Nephron (organoid): ENCODE measurements around the gene GJB2.

Experiments used
- H3K27ac Mint-ChIP-seq, 3 experiments: 2 replicates each; pipeline ENCODE4 v1.8.0; 2020; ENCODE audit warnings: mixed read lengths in 3 of 3, mild to moderate bottlenecking in 2 of 3, moderate library complexity in 1 of 3
- H3K27me3 Mint-ChIP-seq: 2 replicates; pipeline ENCODE4 v1.8.0; 2021; ENCODE audit warnings: low read depth, mild to moderate bottlenecking, moderate library complexity, mixed read lengths
- H3K36me3 Mint-ChIP-seq: 2 replicates; pipeline ENCODE4 v1.8.0; 2020; ENCODE audit warnings: low read depth, mixed read lengths
- H3K4me1 Mint-ChIP-seq: 2 replicates; pipeline ENCODE4 v1.8.0; 2020; ENCODE audit warnings: mixed read lengths
- H3K4me3 Mint-ChIP-seq, 3 experiments: 2 replicates each; pipeline ENCODE4 v1.8.0; 2020; ENCODE audit warnings: mild to moderate bottlenecking in 3 of 3, mixed read lengths in 3 of 3, moderate library complexity in 2 of 3
- H3K9me3 Mint-ChIP-seq: 2 replicates; pipeline ENCODE4 v1.8.0; 2020; ENCODE audit warnings: mixed read lengths
- TF ChIP-seq, protein P1 (sequence below), 3 experiments: fragments of 200-600 bp; sonication (generic); IDR thresholded peaks; one replicate each; pipeline ENCODE4 v1.5.0; 2021; ENCODE audit warnings: antibody characterized with exemption in 3 of 3; ENCODE audit not compliant: unreplicated experiment in 3 of 3

GJB2 gene

GRCh38 chr13:20182231-20182846 lies 10.4 kb downstream of the GJB2 start:
- H3K9me3 Mint-ChIP-seq: no peaks in the 10 kb centered on the region
- H3K27me3 Mint-ChIP-seq: peaks cover 21% of the 10 kb centered on the region
- no peak overlapping the region for H3K4me3 Mint-ChIP-seq
- peaks cover 6% of the 10 kb centered on the region for H3K4me1 Mint-ChIP-seq
- TF ChIP-seq, protein P1, sequence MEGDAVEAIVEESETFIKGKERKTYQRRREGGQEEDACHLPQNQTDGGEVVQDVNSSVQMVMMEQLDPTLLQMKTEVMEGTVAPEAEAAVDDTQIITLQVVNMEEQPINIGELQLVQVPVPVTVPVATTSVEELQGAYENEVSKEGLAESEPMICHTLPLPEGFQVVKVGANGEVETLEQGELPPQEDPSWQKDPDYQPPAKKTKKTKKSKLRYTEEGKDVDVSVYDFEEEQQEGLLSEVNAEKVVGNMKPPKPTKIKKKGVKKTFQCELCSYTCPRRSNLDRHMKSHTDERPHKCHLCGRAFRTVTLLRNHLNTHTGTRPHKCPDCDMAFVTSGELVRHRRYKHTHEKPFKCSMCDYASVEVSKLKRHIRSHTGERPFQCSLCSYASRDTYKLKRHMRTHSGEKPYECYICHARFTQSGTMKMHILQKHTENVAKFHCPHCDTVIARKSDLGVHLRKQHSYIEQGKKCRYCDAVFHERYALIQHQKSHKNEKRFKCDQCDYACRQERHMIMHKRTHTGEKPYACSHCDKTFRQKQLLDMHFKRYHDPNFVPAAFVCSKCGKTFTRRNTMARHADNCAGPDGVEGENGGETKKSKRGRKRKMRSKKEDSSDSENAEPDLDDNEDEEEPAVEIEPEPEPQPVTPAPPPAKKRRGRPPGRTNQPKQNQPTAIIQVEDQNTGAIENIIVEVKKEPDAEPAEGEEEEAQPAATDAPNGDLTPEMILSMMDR (IDR thresholded peaks at IDR 0.05; ENCODE audit: unreplicated experiment in 3 of 3): peak; percentile 81 to 89 (median 85)
- no peak overlapping the region for H3K27ac Mint-ChIP-seq
- no peaks in the 10 kb centered on the region for H3K36me3 Mint-ChIP-seq

GRCh38 chr13:20181188-20181587 lies 11.6 kb downstream of the GJB2 start:
- Mint-ChIP-seq H3K4me1 (peaks cover 7% of the 10 kb centered on the region), H3K36me3 (no peaks in the 10 kb centered on the region), H3K27me3 (peaks cover 18% of the 10 kb centered on the region), H3K27ac (no peak overlapping the region), H3K9me3 (no peaks in the 10 kb centered on the region), H3K4me3 (no peak overlapping the region)
- TF ChIP-seq, protein P1 (IDR thresholded peaks at IDR 0.05; ENCODE audit: unreplicated experiment in 3 of 3): no peak

- Mint-ChIP-seq H3K27ac (peak overlapping the region in 1 of 3 experiments; percentile 48), H3K27me3 (peaks cover 16% of the 10 kb centered on the region), H3K4me3 (no peak overlapping the region), H3K36me3 (no peaks in the 10 kb centered on the region), H3K4me1 (peaks cover 23% of the 10 kb centered on the region), H3K9me3 (no peaks in the 10 kb centered on the region)
- TF ChIP-seq, protein P1 (IDR thresholded peaks at IDR 0.05; ENCODE audit: unreplicated experiment in 3 of 3): no peak
These were observed 14.6 kb downstream of the GJB2 start for GRCh38 chr13:20178156-20178555.

- Mint-ChIP-seq H3K4me3 (no peak overlapping the region), H3K27me3 (peaks cover 18% of the 10 kb centered on the region), H3K27ac (no peak overlapping the region), H3K9me3 (no peaks in the 10 kb centered on the region), H3K4me1 (peaks cover 23% of the 10 kb centered on the region), H3K36me3 (no peaks in the 10 kb centered on the region)
- TF ChIP-seq, protein P1 (IDR thresholded peaks at IDR 0.05; ENCODE audit: unreplicated experiment in 3 of 3): no peak
These were observed 15.5 kb downstream of the GJB2 start for GRCh38 chr13:20177049-20177831.

DNA sequence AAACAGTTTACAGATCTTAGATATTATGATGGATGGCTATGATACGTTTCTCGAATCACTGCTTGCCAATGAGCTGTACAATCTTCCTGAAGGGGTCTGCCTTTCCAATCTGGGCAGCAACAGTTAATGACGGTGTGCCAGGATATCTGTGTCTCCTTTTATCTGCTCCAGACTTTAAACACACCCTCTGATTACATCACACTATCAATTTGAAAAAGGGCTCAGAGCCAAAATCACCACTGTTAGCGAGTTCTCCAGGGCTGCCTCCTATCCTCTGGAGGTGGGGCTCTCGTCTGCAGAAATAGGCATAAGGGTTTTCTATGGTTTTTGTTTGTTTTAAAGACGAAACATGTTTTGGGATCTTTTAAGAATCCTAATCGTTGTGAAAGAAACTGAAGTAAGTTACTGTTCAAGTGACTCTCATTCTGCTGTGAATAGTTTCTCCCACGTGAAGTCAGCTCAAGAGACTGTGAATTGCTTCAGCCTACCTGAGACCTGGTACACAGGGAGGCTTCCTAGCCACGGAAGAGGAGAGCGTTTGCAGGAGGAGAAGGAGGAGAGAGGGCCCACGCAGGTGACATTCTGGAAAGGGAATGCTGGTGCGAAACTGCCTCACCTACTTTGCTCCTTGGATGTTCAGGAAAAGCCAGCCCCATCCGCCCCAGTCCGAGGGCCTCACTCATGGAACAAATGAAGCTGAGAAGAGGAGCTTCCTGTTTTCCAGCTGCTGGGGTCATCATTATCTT lies 16.7 kb downstream of the GJB2 start:
- no peak overlapping the region for H3K4me3 Mint-ChIP-seq
- no peaks in the 10 kb centered on the region for H3K36me3 Mint-ChIP-seq
- peaks cover 14% of the 10 kb centered on the region for H3K27me3 Mint-ChIP-seq
- no peaks in the 10 kb centered on the region for H3K9me3 Mint-ChIP-seq
- TF ChIP-seq, protein P1 (IDR thresholded peaks at IDR 0.05; ENCODE audit: unreplicated experiment in 3 of 3): no peak
- no peak overlapping the region for H3K27ac Mint-ChIP-seq
- peaks cover 23% of the 10 kb centered on the region for H3K4me1 Mint-ChIP-seq
